Activated CD8-positive, alpha-beta memory T cell treated with anti-CD3 and anti-CD28 coated beads for 24 hours (primary cell): Measurements from ENCODE around the gene VANGL1.
"Not testable (repeated sequence)": the region's sequence is repeated elsewhere in the genome, so short reads cannot be mapped to it uniquely, and the experiment has no call there.

Source experiments
- DNase-seq: peaks from one replicate; pipeline ENCODE4 v3.0.0-alpha.2; 2020

VANGL1 gene

DNA sequence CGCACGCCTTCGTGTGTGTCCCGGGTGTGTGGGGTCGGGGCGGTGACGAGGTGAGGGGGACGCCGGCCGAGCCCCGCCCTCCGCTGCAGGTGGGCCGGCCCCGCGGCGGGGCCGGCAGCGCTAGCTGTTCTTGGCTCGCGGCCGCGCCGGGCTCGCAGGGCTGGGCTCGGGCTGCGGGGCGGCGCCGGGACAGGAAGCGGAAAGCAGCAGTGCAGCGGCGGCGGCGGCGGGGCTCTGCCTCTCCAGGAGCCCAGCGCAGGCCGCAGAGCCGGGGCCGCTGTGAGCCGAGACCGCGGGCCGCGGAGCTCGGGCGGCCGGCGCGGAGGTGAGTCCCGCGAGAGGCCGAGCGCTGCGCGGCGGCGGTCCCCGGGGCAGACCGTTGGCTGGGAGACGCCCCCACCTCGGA is at the start of gene VANGL1:
VANGL1 (plus strand) TSS at position 209 of the 406 bp plus-strand sequence. CDS start 9,444 bp downstream, outside the sequence.
- peak; percentile 70 for DNase-seq

DNA sequence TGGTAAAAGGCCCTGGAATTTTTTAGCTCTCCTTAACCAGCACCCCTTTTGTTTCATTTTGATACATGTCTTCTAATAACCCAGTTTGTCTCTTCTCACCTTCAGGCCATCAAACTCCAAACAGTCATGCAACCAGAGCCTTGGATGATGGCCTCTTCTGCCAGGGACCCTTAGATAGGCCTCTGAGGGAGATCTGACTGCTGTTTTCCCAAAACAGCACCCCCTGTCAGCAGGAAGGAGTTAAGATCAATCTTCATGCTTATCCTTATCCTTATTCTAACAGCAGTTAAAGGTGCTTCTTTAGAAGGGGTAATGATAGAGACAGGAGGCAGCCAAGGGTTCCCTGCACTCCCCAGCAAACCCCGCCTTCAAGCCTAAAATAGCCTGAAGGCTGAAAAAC is 49.5 kb upstream of the VANGL1 start:
- no peak for DNase-seq

DNA sequence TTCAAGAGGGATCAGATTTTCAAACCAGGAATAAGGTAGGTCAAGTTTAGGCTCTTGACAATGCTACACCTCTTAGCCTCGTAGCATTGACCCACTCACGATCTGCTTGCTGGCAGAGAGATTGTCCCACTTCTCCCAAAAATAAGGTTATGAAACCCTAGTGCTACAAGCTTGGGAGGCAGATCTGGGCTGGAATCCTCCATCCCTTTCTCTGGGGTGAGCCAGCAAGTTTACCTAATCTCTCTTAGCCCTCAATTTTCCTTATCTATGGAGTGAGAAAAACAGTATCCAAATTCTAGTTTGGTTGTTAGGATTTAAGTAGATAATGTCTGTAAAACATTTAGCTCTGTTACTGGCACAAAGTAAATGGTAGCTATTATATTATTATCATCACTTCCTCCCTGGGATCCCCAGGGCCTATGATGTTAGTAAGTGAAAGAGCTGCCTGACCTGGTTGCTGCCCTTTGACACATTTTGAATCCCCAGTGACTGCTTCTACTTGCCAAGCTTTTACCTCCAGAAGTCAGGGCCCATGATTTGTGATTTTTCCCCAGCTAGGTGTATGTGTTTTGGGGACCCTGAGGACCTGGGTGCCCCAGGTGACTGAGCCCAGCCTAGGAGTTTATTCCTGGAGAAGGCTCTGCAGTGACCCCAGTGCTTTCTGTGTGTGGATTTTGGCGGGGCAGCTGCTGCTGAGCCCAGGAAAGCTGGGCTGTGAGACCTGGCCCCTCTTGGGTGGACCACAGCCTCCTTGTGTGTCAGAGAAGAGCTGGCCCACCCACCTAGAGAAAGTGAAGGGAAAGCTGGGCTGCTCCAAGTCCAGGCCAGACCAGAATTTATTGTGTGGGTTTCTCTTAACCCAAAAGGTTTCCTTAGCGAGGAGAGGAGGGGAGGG is 48.2 kb upstream of the VANGL1 start:
- no peak for DNase-seq

DNA sequence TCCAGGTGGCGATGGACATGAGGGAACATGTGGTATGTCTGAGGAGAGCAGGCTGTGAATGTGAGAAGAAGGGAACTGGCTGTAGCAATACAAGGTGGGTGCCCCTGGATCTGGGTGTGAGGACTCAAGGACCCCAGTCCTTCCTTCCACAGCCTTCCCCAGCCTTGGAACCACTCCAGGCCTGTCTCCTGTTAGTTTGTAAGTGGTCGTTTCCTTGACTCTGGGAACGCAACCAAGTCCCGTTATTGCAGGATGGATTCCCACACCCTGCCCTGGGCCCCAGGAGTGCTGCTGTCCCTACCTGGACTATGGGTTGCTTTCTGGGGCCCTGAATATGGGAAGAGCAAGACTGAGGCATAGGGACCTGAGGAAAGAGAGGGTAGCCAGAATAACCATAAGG is 47.2 kb upstream of the VANGL1 start:
- no peak for DNase-seq

DNA sequence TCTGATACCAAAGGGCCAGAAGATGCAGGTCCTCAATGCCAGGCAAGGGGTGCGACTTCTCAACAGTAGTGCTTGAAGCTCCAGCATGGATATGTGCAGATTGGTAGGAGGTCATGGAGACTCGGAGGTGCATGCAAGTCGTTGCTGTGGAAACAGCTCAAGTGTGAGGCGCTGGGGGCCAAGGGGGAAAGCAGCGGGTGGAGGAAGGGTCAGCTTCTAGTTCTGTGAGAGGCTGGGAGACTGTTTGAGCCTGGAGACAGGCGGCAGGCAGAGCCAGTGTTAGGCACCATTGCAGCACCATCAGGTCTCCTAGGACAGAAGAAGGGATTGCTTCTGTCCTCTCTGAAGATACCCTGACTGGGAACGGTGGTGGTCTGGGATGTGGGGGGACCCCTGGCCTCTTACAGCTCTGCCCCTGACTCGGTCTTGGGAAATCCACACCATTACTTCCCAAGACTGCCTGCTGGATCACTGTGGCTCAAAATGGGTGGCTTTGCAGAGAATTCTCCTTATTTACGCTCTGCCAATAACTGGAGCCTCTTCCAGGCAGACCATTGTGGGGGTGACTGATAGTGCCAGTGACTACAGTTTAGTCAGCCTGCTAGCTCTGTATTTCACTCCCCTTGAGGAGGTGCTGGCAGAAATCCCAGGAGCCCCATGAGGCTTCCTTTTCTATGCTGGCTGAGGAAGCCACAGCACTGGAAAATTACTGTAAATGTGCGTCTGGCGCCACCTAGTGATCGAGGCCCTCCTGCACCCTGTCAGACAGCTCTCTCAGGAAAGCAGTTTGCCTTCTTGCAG is 46.3 kb upstream of the VANGL1 start:
- peak; percentile 86 for DNase-seq

DNA sequence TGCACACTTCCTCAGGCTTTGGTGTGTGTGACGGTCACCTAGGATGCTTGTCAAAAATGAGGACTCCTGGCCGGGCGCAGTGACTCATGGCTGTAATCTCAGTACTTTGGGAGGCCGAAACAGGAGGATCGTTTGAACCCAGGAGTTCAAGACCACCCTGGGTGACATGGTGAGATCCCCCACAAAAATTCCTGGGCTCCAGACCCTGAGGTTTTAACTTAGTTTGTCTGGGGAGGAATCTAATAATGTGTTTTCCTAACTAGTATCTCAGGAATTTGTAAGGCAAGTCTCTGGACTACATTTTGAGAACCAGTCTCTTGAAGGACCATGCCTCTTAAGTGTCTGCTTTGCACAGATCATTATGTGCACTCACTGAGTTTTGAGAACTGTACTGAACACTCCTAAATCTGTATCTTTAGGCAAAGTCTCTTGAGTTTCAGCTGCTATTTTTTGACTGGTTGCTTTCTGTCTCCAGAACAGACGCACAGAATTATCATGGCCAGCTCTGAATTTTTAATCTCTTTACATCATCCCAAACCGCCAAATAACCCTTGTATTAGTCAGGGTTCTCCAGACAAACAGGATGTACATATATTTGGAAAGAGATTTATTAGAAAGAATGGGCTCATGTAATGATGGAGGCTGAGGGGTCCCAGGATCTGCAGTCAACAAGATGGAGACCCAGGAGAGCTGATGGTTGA is 45.5 kb upstream of the VANGL1 start:
- no peak for DNase-seq

DNA sequence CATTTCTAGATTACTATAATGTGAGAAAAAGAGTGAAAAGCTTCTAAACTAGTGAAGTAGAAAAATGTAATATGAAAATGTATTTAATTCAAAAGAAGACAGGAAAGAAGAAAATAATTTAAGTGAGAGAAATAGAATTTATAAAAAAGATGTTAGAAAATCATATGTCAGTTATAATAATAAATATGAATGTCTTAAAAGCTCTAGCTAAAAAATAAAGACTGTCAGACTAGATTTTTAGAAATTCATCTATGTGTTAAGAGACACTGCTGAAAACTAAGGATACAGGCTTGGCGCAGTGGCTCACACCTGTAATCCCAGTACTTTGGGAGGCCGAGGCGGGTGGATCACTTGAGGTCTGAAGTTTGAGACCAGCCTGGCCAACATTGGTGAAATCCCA is 37.3 kb upstream of the VANGL1 start:
- DNase-seq = no peak

DNA sequence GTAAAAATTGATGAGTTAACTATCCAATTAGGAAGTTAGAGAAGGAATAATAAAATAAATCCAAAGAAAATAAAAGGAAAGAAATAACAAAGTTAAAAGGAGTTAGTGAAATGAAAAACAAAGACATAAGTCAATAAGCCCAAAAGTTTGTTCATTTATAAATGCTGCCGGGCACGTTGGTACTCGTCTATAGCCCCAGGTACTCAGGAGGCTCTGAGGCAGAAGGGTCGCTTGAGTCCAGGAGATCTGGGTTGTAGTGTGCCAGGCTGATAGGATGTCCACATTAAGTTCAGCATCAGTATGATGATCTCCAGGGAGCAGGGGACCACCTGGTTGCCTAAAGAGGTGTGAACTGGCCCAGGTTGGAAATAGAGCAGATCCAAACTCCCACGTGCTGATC is 35.5 kb upstream of the VANGL1 start:
- no peak for DNase-seq

DNA sequence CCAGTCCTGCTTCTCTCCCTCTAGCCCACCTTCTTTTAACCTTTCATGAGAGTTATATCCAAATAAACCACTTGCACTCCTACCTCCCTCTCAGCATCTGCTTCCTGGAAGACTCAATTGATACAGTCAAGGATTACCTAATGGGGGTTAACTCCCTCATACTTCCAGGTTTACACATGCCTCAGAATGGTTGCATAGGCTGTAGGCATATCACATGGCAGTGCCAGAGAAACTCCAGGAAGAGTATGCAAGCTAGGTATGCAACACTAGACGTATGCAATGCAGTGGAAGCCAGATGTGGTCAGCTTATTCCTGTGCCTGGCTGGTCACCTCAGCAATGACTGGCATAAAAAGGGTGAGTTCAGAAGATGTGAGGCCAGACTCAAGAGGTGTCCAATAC is 32.7 kb upstream of the VANGL1 start:
- DNase-seq = no peak

DNA sequence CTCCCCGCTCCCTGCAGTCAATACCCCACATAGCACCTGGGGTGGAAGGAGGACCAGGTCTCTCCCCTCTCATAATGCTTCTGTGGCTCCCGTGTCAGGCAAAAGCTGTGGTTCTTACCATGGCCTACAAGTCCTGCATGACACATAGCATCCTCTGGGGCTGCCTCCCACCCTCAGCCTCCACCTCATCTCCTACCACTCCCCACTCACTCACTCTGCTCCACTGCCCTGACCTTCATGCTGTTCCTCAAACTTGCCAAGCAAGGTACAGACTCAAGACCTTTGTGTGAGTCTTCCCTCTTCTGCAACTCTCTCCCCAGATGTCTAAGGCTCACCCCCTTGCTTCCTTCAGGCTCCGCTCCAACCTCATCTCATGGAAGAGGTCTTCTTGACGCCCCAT is 28.0 kb upstream of the VANGL1 start:
- DNase-seq = no peak

DNA sequence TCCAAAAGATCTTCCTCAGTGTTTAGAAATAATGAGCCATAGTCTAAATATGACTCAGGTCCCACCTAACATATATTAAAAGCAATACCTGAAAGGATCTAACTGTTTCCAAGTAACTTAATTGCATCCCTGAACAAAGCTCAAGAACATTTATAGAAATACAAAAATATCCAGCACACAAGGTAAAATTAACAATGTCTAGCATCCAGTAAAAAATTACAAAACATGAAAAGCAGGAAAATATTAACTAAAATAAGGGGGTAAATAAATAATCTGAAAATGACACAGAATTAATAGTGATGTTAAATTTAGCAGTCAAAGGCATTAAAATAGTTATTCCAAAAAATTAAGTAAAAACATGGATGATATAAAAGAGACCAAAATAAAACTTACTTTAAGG is 21.3 kb upstream of the VANGL1 start:
- DNase-seq = no peak

DNA sequence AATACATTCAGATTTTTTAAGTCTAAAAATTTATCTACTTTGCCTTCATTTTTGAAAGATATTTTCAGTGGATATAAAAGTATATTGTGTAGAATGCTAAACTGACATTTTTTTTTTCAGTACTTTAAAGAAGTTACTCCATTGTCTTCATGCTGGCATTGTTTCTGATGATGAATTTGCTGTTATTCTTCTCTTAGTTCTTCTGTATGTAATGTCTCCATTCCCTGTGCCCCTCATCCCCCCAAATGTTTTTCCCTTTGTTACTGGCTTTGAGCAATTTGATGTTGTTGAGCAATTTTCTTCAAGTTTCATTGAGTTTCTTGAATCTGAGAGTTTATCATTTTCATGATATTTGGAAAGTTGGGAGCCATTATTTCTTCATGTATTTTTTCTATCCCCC is 20.8 kb upstream of the VANGL1 start:
- DNase-seq = no peak

DNA sequence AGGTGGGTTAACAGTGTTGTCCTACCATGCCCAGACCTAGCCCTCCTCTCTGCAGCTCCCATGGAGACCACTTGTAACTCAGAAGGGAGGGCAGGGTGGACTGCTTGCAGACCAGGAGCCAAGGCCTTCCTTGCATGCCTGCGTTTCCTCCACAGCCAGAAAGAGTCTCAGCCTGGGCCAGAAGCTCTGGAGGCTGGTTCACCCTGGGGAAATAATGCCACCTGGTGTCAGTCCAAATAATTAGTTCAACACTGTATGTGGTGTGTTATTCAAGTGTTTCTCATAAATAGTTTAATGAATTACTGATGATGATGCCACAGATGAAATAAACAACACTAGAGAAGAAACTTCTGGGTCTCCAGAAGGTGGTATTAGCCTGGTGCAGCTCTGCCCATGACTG is 16.9 kb upstream of the VANGL1 start:
- DNase-seq = no peak

DNA sequence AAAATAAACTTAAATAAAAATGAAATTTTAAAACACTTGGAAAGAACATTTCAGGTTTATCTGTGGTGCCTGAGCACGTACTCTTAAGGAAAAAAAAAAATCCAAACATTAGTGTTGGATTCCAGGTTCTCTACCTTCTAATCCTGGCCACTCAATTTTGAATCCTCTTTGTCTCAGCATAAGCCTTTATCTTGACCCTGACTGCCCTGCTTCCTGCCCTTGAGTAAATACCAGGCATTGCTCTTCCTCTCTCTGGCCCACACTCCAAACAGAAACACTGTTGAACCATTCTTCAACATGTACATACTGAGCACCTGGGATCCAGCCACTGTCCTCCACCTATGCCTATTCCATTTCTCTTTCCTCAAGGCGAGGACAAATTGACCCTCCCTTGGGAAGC is 11.4 kb upstream of the VANGL1 start:
- DNase-seq = no peak

DNA sequence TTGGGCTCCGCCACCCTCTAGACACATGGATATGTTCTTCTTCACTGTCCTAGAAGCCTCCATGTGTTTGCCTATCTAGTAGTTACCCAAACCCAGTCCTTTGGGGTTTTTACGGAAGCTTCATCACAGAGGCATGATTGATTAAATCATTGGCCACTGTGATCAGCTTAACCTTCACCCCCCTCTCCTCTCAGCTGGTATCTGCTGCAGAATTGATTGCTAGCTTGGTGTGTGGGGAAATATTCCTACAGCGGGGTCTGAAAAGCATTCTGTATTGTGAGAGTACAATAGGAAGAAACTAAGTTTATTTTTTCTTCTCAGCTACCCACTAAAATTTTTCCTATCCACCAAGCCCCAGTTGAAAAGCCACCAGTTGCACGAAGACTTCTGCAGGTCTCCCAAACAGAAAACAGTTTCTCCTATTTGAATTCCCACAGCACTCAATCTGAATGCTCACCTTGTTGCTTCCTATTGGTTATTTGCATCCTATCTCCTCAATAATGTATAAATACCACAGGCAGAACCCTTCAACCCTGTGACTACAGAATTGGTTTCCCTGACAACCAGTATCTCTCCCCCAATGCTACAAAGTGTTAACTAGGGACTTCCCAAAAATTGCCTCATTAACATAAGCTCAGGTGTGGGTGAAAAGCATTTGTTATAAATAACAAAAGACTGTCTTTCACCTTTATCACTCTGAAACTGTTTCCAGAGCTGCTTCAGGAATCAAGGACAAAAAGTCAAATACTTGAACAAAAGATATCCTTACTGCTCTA is 9.3 kb upstream of the VANGL1 start:
- no peak for DNase-seq

DNA sequence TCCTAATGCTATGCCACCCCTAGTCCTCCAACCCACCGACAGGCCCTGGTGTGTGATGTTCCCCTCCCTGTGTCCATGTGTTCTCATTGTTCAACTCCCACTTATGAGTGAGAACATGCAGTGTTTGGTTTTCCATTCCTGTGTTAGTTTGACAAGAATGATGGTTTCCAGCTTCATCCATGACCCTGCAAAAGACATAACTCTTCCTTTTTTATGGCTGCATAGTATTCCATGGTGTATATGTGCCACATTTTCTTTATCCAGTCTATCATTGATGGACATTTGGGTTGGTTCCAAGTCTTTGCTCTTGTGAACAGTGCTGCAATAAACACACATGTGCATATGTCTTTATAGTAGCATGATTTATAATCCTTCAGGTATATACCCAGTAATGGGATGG is 8.2 kb upstream of the VANGL1 start:
- DNase-seq = not testable (repeated sequence)

DNA sequence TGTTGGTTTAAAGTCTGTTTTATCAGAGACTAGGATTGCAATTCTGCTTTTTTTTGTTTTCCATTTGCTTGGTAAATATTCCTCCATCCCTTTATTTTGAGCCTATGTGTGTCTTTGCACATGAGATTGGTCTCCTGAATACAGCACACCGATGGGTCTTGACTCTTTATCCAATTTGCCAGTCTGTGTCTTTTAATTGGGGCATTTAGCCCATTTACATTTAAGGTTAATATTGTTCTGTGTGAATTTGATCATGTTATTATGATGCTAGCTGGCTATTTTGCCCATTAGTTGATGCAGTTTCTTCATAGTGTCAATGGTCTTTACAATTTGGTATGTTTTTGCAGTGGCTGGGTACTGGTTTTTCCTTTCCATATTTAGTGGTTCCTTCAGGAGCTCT is 4.5 kb upstream of the VANGL1 start:
- not testable (repeated sequence) for DNase-seq

DNA sequence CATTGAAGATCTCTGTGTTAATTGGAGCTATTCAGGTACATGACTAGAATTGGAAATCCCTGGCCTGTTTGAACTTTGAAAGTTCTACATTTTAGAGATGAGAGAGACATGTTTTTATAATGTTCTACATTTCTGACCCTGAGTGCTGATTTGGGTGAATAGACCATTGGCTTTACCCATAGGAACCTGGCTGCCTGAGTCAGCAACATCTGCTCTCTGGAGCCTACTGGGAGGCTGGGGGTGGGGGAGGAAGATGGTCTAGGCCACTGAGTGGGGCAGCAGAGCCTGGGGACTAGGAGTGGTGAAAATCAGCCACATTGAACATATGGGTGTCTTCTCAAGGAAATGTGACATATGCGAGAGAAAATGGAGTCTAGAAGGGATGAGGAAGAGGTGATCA is 1.4 kb upstream of the VANGL1 start:
- no peak for DNase-seq

DNA sequence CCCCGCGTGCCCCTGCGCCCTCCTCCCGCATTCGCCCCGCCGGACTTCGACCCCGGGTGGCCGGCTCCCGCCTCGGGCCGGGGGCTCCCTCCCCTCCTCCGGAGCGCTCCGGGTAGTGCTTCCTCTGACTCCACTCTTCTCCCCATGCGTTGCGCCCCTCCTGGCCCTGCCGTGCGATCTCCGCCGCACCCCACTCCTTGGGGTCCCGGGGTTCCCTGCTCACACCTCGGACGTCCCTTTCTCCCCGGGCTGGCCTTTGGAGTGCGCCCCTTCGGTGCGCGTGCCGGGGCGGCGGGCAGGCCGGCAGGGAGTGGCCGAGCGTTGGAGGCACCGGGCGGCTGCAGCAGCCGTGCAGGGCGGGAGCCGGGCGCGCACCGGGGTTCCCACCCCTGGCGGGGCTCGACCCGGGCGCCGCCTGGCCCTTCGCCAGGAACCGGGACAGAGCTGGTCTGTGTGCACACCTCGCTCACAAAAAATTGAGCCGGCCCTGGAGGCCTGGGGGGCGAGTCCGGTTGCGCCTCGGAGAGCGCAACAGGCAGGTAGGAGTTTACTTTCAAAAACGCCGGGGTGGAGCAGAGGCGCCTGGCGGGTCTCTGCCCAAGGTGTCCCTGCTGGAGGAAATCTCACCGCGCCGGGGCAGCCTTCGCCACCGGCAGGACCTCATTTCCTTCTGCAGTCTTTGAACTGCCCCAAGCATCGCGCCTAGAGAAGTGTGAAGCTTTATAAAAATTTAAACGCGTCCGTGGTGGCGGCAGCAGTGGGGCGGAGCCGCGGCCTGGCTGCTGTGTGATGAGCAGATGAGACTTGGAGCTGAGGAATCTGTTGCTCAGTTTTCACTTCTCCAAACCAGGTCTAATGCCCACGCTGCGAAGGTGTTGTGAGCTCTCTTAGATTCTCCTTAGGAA is 650 bp downstream of the VANGL1 start:
- peak; percentile 68 for DNase-seq

DNA sequence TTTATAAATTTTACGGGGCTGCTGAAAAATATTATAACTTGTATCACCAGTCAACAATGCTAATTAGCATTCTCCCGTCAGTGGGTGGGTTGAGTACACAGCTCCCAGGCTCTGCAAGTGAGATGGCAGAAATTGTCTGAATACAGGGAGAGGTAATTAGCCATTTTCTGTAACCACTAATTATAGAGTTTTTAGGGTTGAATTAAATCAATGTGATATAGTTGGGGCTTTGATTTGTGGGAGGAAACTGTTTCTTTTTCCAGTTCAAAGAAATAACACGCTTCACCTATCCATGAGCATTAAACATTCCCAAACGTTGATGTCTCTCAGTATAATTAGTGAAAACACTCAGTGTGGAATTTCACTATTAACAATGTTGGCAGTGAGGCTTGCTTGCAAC is 1.5 kb downstream of the VANGL1 start:
- no peak for DNase-seq

DNA sequence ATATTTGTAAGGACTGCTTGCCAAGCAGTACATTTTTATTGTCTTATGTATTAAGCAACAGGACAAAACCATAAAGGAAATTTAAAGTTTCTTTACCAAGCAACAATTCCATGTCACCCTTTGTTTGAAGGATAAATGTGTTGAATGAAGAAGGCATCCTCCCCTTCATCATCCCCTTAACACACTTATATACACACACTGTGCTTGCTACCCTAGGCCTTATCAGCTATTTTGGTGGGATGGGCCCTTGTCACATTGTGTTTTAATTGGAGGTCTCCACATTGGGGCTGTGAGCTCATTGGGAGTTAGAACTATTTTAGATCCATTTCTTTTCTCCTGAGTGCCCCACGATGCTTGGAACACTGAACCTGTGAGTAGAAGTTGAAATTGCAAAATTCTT is 1.9 kb downstream of the VANGL1 start:
- DNase-seq = no peak

DNA sequence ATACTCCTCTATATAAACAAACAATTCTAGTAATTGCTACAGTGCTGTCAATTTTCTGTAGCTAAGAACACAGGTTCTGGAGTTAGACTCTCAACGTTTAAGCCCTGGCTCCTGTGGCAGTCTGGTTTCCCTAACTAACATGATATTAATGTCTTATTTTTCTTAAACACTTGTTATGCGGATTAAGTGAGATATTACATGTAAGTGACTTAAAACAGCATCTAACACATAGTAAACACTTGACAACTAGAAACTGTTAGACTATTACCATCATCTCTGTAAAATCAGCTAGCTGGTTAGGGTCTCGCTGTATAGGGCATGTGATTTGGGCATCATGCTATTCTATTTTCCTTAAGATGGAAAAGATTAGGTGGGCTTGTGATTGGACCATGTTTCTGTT is 2.3 kb downstream of the VANGL1 start:
- DNase-seq = no peak
